Tibial nerve (tissue), 3 donors: ENCODE data around the gene GPANK1.

Source experiments
- CTCF ChIP-seq, 5 experiments: fragments of 200-600 bp in 3 of 5; fragments of 450-650 bp in 2 of 5; sonication (generic) in 3 of 5; IDR thresholded peaks; one replicate each; pipeline ENCODE4 v1.5.1; 2016 to 2019; ENCODE audit warnings: antibody characterized with exemption in 5 of 5, mild to moderate bottlenecking in 3 of 5, moderate library complexity in 2 of 5
- POLR2A ChIP-seq, 2 donors: fragments of 450-650 bp; IDR thresholded peaks; one replicate each; pipeline ENCODE4 v1.6.1; 2017; ENCODE audit warnings: antibody characterized with exemption in 2 of 2, mild to moderate bottlenecking in 2 of 2, moderate library complexity in 2 of 2

- no peak for TF ChIP-seq CTCF (IDR thresholded peaks at IDR 0.05)
- no peak for TF ChIP-seq POLR2A (IDR thresholded peaks at IDR 0.05)
These were observed 29.7 kb downstream of the GPANK1 start for GRCh38 chr6:31634969-31635575.
